Measurements from ENCODE around the gene COL28A1.
"Not testable (repeated sequence)": the region's sequence is repeated elsewhere in the genome, so short reads cannot be mapped to it uniquely, and the experiment has no call there.

COL28A1 gene

DNA sequence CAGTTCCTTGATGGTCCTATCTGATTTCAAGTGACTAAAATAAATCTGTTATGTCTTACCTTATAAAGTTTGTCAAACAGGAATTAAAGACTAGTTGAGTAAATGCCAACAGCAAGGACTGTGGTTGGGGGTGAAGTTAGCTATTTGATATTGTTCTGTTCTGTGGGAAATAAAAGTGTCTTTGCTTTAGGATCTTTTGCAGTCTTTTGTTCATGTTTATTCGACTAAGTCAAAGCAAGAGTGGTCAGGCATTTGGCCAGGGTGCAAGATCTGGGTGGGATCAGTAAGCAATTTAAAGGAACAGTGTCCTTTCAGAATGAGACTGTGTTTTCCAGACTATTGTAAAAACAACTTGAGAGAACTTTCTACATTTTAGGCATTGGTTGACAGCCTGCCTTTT is at the start of gene COL28A1:
COL28A1 (minus strand) TSS at position 183 of the 400 bp plus-strand sequence. CDS start 2,998 bp downstream, outside the sequence.
- DNase-seq, result no peak

GRCh38 chr7:7584653-7585052 is 49.0 kb upstream of the COL28A1 start:
- no peak for DNase-seq

DNA sequence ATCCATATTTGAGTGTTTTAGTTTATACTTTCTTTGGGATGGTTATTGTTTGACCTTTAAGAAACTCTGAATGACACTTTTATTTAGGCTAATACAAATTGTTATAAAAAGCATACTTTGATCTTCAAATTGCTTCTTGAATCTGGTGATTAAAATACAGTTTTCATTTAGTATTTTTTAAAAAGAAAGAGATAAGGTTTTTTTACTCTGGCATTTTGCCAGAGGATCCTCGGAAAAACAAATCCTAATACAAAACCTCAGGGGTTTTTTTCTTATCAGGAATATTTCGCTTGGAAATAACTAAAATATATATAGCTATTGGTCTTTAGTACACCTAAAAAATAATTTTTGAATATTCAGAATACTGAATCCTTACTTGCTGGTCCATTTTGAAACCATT is 48.1 kb upstream of the COL28A1 start:
- no peak for DNase-seq

DNA sequence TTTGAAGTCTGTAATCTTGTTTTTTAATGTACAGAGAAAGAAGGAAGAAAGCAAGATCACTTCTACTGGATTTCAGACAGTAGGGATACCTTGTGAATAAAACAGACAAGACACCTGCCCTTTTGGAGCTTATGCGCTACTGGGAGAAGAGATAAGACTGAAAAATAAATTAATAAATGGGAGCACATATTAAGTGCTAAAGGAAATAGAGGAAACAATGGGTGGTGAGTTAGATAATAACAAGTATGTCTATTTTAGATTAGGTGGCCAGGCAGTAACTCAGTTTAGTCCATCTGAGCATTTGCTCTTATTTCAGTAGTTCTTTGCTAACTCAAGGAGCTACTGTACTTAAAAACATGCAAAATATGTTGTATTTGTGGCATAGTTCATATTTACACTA is 46.9 kb upstream of the COL28A1 start:
- no peak for DNase-seq

DNA sequence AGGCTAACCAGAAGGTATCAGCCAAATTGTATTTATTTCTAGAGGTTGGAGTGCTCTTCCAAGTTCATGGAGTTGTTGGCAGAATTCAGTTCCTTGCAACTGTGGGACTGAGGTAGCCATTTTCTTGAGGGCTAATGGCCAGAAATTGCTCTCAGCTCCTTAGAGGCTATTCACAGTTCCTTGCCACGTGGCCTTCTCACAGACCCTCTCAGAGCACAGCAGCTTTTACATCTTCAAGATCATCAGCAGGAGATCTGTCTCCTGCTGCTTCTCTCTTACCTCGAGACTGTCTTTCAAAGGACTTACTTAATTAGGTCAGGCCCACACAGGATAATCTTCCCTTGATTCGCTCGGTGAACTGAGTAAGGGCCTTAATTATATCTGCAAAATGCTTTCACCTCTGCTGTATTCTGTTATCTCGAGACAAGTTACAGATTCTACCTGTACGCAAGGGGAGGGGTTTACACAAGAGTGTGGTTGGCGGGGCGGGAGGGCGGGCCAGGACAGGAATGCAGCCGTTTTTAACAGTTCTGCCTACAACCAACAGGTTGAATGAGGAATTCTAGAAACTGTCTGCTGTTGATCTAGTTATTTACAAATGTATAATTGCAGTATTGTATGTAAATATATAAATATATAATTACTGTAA is 46.0 kb upstream of the COL28A1 start:
- DNase-seq, result no peak

GRCh38 chr7:7579638-7580037 is 44.0 kb upstream of the COL28A1 start:
- DNase-seq, result no peak

DNA sequence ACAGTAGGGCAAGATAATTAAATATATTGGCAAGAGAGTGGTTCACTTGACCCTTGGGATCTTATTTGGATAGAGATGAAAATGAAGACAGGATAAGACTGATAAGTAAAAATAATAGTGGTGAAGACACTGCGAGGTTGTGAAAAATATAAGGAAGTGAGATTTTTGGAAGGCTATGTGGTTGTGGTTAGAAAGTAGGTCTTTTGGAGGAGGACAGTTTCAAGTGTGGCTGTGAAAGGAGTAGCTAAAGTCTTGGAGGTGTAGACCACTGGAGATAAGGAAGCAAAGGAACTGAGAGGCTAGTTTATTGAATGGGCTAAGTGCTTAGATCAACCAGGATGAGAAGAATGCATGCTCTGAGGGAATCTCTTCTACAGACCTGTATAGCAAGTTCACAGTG is 42.2 kb upstream of the COL28A1 start:
- DNase-seq, result no peak

DNA sequence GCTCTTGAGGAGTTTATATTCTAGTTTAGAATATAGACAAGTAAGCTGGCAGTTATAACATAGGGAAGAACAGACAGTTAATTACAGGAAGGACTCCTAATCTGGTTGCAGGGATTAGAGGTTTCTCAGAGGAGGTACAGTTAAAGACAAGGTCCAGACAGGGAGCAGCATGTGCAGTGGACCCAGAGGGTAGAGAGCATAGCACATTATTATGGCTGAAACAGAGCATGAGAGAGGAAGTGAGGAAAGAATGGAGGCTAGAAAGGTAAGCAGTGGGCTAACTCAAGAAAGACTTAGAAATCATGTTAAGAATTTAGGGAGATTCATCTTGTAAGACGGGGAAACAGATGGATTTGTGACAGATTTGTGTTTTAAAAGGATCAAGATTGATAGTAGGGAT is 40.7 kb upstream of the COL28A1 start:
- no peak for DNase-seq

DNA sequence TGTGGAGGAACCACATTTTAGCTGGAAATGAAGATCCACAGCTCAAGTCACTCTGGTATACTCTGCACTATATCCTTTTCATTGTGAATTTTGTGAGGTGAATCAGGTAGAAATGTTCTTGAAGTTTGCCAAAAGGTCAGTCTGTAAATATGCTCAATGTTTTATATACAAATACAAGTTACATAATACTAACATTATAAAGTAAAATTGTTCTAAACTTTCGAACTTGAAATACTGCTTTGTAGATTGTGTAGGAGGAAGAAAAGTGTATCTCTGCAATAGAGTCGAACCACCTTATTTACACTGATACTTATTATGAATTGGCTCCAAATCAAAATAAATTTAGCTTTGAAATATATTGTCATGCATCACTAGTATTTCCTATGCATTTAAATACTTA is 38.0 kb upstream of the COL28A1 start:
- DNase-seq, result no peak

- no peak for DNase-seq
Observed at GRCh38 chr7:7570584-7570983, 34.9 kb upstream of the COL28A1 start.

GRCh38 chr7:7569615-7570014 is 33.9 kb upstream of the COL28A1 start:
- no peak for DNase-seq

GRCh38 chr7:7569081-7569527 is 33.4 kb upstream of the COL28A1 start:
- no peak for DNase-seq

- no peak for DNase-seq
Observed at GRCh38 chr7:7568553-7568952, 32.9 kb upstream of the COL28A1 start.

DNA sequence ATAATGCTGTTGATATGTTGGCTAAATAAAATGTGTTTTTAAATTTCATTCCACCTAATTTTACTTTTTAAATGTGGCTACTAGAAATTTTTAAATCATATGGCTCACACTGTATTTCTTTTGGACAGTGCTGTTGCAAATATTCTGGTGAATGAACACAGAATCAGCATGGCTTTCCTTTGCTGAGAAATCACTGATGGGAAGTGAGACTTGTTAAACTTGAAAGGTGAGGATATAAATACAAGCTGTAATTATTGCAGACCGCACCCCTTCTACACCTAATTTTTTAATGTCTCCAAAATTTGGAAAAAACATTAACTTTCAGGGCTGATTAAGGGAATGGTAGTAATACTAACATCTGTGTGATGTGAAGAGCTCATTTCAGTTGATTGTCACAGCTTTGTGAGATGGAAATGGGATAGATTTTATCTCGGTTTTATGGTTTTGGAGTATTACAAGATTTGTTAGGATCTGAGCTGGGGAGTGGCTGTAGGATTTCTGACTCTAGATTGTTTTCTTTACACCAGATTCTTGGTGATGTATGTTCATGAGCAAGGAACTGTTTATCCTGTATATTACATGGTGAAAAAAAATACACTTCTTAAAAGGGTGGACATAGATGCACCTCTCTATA is 32.3 kb upstream of the COL28A1 start:
- no peak for DNase-seq

DNA sequence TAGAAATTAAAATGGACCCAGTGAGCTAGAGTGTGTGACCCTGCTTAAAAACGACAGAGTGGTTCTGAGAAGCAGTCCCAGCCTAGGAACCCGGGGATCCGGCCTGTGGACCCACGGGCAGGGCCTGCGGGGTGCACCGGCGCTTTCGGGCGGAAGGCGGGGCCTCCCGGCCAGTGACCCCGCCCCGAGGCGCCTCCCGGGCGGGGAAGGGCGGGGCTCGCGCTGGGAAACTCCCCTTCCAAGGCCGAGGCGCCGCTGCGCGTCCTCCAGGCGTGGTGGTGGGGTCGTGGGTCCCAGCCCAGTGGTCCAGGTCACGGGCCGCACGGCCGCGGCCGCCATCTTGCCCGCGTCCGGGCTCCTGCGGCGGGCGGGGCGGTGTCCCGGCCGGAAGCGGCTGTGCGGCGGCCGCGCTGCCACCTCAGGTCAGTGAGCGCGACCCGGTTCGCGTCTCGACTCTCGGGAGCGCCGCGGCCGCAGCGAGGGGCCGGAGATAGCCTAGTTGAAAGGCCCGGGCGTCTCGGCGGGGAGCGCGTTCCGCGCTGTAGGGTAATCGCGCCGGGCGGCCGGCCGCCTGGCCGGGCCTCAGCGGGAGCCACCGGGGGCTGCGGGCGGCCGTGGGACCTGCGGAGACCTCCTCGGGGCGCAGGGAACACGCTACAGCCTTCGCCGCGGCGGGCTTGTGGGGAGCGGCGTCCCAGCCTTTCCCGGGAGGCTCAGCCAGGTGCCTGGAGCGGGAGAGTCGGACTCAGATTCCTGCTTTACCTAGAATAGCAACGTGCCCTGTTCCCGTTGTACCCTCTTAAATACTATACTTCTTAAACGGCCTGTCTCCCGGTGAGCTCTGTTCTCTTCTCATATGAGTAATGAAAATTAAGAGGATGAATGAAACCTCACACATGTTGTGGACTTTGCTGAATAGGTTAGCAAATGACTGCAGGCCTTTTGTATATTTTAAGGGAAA is 31.3 kb upstream of the COL28A1 start, which contains the start of gene MIOS:
MIOS (plus strand) TSS at position 234 of the 961 bp plus-strand sequence. CDS start 5,592 bp downstream, outside the sequence.
- peak; percentile 85 for DNase-seq

DNA sequence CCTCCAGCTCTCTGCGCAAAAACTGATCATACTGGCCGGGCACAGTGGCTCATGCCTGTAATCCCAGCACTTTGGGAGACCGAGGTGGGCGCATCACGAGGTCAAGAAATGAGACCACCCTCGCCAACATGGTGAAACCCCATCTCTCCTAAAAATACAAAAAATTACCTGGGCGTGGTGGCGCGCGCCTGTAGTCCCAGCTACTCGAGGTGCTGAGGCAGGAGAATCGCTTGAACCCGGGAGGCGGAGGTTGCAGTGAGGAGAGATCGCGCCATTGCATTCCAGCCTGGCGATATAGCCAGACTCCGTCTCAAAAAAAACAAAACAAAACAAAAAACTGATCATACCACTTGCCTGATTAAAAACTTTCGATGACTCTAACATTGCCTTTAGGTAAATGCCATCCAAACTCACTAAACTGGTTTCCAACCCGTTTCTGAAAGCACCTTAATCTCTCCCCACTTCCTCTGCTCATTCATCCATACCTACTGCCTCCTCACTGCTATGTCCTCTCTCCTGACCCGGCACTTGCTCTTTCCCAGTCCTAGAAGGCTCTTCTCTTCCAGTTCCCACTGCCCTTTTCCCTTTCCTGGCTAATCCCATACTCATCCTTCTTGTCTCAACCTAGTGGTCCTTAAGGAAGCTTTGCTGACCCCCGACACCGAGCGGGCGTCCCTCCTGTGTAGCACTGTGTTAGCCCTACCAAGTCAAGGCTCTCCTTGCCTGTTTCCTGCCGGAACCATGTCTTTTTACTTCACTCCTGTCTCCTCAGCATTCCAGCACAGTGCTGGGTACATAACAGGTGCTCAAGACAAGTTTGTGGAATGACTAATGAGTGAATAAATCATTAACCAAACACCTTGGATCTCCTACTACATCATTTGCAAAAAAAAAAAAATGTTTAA is 30.3 kb upstream of the COL28A1 start:
- no peak for DNase-seq

DNA sequence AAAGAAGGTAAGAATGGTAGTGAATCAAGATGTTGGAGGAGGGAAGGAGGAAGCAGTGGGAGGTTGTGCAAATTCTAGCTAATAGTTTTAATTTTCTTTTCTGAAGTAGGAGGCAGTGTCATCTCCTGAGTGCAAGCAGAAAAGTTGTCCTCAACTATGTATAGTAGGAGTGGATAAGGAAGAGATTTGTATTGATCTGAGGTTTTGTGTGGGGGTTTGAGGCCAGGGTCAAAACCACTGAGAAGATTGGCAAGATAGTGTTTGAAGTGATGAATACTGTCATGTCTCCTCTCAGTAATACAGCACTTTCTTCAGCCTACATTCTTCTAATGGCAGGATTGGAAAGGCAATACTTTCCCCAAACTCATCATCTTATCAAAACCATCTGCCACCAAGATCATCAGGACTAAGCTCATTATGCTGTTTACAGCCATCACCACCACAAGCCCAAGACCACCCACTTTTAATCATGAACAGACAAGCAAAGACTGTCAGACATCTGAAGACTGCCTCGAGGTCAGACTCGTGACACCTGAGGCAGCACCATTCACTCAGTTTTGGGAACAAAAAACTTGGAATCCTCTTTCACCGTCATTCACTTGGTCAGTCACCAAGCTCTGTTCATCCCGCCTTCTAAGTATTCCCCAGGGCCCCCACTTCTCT is 29.5 kb upstream of the COL28A1 start:
- DNase-seq, result no peak

DNA sequence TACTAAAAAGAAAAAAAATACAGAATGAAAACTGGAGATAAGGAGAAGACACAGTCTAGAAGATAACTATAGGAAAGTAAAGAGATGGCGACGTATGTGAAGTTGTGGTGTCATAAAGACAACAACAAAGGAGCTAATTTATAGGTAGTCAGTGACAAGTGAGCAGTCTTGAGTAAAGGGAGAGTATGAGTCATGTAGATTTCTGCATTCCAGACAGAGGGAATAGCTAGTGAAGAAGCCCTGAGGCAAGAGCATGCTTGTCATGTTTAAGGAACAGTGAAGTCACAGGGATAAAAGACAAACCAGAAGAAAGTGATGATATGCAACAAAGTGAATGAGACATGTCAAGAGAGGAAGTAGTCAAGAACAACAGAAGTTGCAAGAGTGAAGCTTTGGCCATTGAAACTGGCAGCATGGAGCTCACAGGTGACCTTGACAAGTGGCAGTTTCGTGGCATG is 28.7 kb upstream of the COL28A1 start:
- peak; percentile 93 for DNase-seq

DNA sequence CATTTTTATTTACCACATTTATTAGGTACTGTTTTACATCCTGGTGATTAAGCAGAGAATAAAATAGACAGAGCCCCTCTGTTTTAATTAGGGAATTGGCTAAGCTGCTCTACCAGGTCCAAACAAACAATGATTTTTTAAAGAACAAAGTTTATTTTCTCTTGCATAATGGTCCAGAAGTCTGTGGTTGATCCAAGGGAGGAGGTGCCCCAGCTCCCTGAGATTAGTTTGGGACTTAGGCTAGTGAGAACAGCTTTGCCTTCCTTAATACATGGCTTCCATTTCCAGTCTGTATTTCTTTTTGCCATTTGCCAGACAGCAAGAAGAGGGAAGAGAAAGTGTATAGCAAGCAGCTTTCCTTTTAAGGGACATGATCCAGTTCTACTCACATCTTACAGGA is 28.1 kb upstream of the COL28A1 start:
- no peak for DNase-seq

- DNase-seq, result no peak
Observed at GRCh38 chr7:7563269-7563668, 27.6 kb upstream of the COL28A1 start.

DNA sequence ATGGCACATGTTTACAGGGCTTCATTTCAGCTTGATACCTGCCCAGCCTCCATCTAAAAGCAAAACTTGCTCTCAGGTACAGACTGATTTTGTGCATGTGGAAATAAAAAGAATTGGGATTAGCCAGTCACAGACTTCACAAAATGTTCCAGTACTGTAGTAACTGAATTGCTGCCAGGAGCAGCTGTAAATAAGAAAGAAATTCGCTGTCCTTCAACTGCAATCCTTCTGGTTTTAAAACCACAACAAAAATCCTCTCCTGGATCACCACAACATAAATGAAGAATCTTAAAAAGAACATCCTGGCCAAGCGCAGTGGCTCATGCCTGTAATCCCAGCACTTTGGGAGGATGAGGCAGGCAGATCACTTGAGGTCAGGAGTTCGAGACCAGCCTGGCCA is 27.1 kb upstream of the COL28A1 start:
- DNase-seq, result no peak

GRCh38 chr7:7561591-7561990 is 25.9 kb upstream of the COL28A1 start:
- not testable (repeated sequence) for DNase-seq

Data from EL (cell line).